HEK293 (cell line): ENCODE measurements around the gene KLHL6.

Experiments
- CTCF ChIA-PET: fragments of 350-600 bp; formaldehyde crosslinking; extraction: SDS; loops from one replicate; lab custom pipeline; 2021; ENCODE audit warnings: antibody characterized with exemption; lab: Yijun Ruan, JAX
- POLR2A ChIA-PET: fragments of 300-600 bp; formaldehyde crosslinking; extraction: SDS; loops from one replicate; lab custom pipeline; 2020; ENCODE audit warnings: antibody characterized with exemption, inconsistent platforms; lab: Yijun Ruan, JAX
- H3K27ac ChIP-seq: fragments of 200-500 bp; sonication (Bioruptor generic); 2 replicates; pipeline ENCODE4 v1.5.1; 2014; ENCODE audit warnings: low read depth, low read length, control low read depth, inconsistent platforms; ENCODE audit errors: extremely low read depth
- H3K36me3 ChIP-seq, 2 experiments: fragments of 200-500 bp in 1 of 2; sonication (Bioruptor generic) in 1 of 2; 1 replicate in 1 of 2; 2 replicates in 1 of 2; pipeline ENCODE4 v1.5.1; 2014 to 2017; ENCODE audit warnings: inconsistent platforms in 2 of 2, low read length in 2 of 2; ENCODE audit not compliant: control insufficient read depth in 2 of 2, insufficient read depth in 1 of 2
- H3K4me1 ChIP-seq: fragments of 200-500 bp; sonication (Bioruptor generic); 2 replicates; pipeline ENCODE4 v1.5.1; 2014; ENCODE audit warnings: mild to moderate bottlenecking, low read length, inconsistent platforms; ENCODE audit not compliant: control insufficient read depth, insufficient read depth
- H3K4me3 ChIP-seq: 2 replicates; pipeline ENCODE4 v1.5.1; 2011; ENCODE audit warnings: low read depth, mild to moderate bottlenecking, control low read depth, low read length, moderate library complexity
- H3K9me3 ChIP-seq: fragments of 200-500 bp; sonication (Bioruptor generic); 2 replicates; pipeline ENCODE4 v1.5.1; 2014; ENCODE audit warnings: low read depth, low read length, inconsistent platforms; ENCODE audit not compliant: control insufficient read depth, insufficient read depth
- MEIS1 ChIP-seq: sonication (generic); formaldehyde crosslinking; IDR thresholded peaks from 2 replicates; pipeline ENCODE4 v1.8.1; 2022; ENCODE audit warnings: missing genetic modification reagents, mild to moderate bottlenecking, borderline replicate concordance
- PRDM1 ChIP-seq: fragments of 450-650 bp; formaldehyde crosslinking; IDR thresholded peaks from 2 replicates; pipeline ENCODE4; 2016; ENCODE audit warnings: missing biosample characterization, missing genetic modification characterization
- TRIM28 ChIP-seq: IDR thresholded peaks from 2 replicates; pipeline ENCODE4 v1.6.1; 2011; ENCODE audit warnings: low read length, control low read depth, borderline replicate concordance
- ZNF10 ChIP-seq: fragments of 450-650 bp; formaldehyde crosslinking; IDR thresholded peaks from 2 replicates; pipeline ENCODE4 v1.5.1; 2017; ENCODE audit warnings: missing biosample characterization, missing genetic modification characterization
- ZNF133 ChIP-seq: fragments of 450-650 bp; formaldehyde crosslinking; IDR thresholded peaks from 2 replicates; pipeline ENCODE4 v1.5.1; 2016; ENCODE audit warnings: missing biosample characterization, missing genetic modification characterization
- ZNF16 ChIP-seq: fragments of 450-650 bp; formaldehyde crosslinking; IDR thresholded peaks from 2 replicates; pipeline ENCODE4 v1.5.1; 2016; ENCODE audit warnings: low read depth, missing biosample characterization, missing genetic modification characterization
- ZNF23 ChIP-seq: fragments of 450-650 bp; formaldehyde crosslinking; IDR thresholded peaks from 2 replicates; pipeline ENCODE4 v1.5.1; 2016; ENCODE audit warnings: missing biosample characterization, missing genetic modification characterization, borderline replicate concordance
- ZNF292 ChIP-seq: fragments of 450-650 bp; formaldehyde crosslinking; IDR thresholded peaks from 2 replicates; pipeline ENCODE4 v1.5.1; 2016; ENCODE audit warnings: low read depth, missing biosample characterization, missing genetic modification characterization, borderline replicate concordance
- ZNF302 ChIP-seq: fragments of 450-650 bp; formaldehyde crosslinking; IDR thresholded peaks from 2 replicates; pipeline ENCODE4 v1.5.1; 2016; ENCODE audit warnings: missing biosample characterization, missing genetic modification characterization, low read depth
- ZNF354C ChIP-seq: fragments of 450-650 bp; formaldehyde crosslinking; IDR thresholded peaks from 2 replicates; pipeline ENCODE4 v1.5.1; 2016; ENCODE audit warnings: missing biosample characterization, missing genetic modification characterization, low read depth, borderline replicate concordance
- ZNF501 ChIP-seq: fragments of 450-650 bp; formaldehyde crosslinking; IDR thresholded peaks from 2 replicates; pipeline ENCODE4 v1.5.1; 2016; ENCODE audit warnings: missing biosample characterization, missing genetic modification characterization
- ZNF544 ChIP-seq: fragments of 450-650 bp; formaldehyde crosslinking; IDR thresholded peaks from 2 replicates; pipeline ENCODE4 v1.5.0; 2017; ENCODE audit warnings: missing biosample characterization, missing genetic modification characterization
- ZNF549 ChIP-seq: fragments of 450-650 bp; IDR thresholded peaks from 2 replicates; pipeline ENCODE4 v1.5.1; 2018; ENCODE audit warnings: missing biosample characterization, missing genetic modification characterization, mild to moderate bottlenecking, inconsistent platforms, moderate library complexity
- ZNF585B ChIP-seq: fragments of 450-650 bp; formaldehyde crosslinking; IDR thresholded peaks from 2 replicates; pipeline ENCODE4 v1.5.1; 2016; ENCODE audit warnings: missing biosample characterization, missing genetic modification characterization
- ZNF664 ChIP-seq: fragments of 450-650 bp; formaldehyde crosslinking; IDR thresholded peaks from 2 replicates; pipeline ENCODE4 v1.5.1; 2016; ENCODE audit warnings: missing biosample characterization, missing genetic modification characterization
- ZXDB ChIP-seq: fragments of 450-650 bp; formaldehyde crosslinking; IDR thresholded peaks from 2 replicates; pipeline ENCODE4 v1.5.1; 2016; ENCODE audit warnings: missing biosample characterization, missing genetic modification characterization
- TF ChIP-seq, protein P1 (sequence below): fragments of 450-650 bp; IDR thresholded peaks from 2 replicates; pipeline ENCODE4 v1.5.1; 2018; ENCODE audit warnings: missing biosample characterization, missing genetic modification characterization
- TF ChIP-seq, protein P2 (sequence below): fragments of 450-650 bp; formaldehyde crosslinking; IDR thresholded peaks from 2 replicates; pipeline ENCODE4 v1.5.1; 2016; ENCODE audit warnings: missing biosample characterization, missing genetic modification characterization
- TF ChIP-seq, protein P3 (sequence below): fragments of 450-650 bp; formaldehyde crosslinking; IDR thresholded peaks from 2 replicates; pipeline ENCODE4 v1.5.1; 2016; ENCODE audit warnings: missing biosample characterization, missing genetic modification characterization
- TF ChIP-seq, protein P4 (sequence below): fragments of 450-650 bp; formaldehyde crosslinking; IDR thresholded peaks from 2 replicates; pipeline ENCODE4 v1.5.1; 2016; ENCODE audit warnings: missing biosample characterization, missing genetic modification characterization, borderline replicate concordance
- TF ChIP-seq, protein P5 (sequence below): fragments of 450-650 bp; formaldehyde crosslinking; IDR thresholded peaks from 2 replicates; pipeline ENCODE4 v1.5.1; 2016; ENCODE audit warnings: missing biosample characterization, missing genetic modification characterization
- TF ChIP-seq, protein P6 (sequence below): fragments of 450-650 bp; formaldehyde crosslinking; IDR thresholded peaks from 2 replicates; pipeline ENCODE4 v1.5.1; 2017; ENCODE audit warnings: missing biosample characterization, missing genetic modification characterization

KLHL6 gene

DNA sequence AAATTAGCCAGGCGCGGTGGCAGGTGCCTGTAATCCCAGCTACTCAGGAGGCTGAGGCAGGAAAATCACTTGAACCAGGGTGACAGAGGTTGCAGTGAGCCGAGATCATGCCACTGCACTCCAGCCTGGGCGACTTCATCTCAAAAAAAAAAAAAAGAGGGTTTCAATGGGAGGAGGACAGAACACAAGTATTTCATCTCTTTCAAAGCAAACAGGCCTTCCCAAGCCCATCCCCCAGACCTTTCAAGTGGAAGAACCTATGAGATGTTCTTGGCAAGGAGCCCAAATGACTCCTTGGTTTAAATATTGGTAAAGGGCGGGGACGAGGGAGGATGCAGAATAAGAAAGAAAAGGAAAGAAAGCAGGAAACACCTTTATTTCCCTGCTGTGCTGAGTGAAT, 64.9 kb downstream of the KLHL6 start (continued):
- TF ChIP-seq ZNF133 (no peak), ZNF664 (tag by site-specific recombination) (no peak), ZNF544 (tag by site-specific recombination) (no peak), MEIS1 (CRISPR knock-in tag) (no peak)
- TF ChIP-seq, protein P1, sequence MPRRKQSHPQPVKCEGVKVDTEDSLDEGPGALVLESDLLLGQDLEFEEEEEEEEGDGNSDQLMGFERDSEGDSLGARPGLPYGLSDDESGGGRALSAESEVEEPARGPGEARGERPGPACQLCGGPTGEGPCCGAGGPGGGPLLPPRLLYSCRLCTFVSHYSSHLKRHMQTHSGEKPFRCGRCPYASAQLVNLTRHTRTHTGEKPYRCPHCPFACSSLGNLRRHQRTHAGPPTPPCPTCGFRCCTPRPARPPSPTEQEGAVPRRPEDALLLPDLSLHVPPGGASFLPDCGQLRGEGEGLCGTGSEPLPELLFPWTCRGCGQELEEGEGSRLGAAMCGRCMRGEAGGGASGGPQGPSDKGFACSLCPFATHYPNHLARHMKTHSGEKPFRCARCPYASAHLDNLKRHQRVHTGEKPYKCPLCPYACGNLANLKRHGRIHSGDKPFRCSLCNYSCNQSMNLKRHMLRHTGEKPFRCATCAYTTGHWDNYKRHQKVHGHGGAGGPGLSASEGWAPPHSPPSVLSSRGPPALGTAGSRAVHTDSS (tag by site-specific recombination) = no peak

DNA sequence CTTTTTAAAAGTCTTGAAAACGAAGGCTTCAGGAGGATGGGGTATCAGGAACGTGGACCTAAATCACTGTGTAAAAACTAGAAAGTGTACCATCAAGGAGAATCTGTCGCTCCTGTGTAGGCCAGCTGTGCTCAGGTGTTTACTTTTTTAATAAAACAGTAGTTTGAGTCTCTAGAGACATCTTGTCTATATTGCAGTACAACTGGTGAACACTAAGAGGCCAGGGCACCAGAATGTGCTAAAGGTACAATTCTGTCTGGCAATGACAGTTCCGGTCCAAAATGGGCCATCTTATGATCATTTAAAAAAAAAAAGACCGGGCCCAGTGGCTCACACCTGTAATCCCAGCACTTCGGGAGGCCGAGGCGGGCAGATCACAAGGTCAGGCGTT, 65.3 kb downstream of the KLHL6 start:
- Histone ChIP-seq H3K36me3 (no peaks in the 10 kb centered on the region), H3K4me3 (no peak overlapping the region), H3K27ac (no peak overlapping the region), H3K4me1 (no peaks in the 10 kb centered on the region), H3K9me3 (no peaks in the 10 kb centered on the region)
- ChIA-PET CTCF (interaction anchor here (0.6 kb wide), 2 partner anchors 25 to 502 kb away, joined by 3 to 7 read pairs; no protein-coding TSS in a partner anchor), POLR2A (no interaction called here)
- TF ChIP-seq, protein P2, sequence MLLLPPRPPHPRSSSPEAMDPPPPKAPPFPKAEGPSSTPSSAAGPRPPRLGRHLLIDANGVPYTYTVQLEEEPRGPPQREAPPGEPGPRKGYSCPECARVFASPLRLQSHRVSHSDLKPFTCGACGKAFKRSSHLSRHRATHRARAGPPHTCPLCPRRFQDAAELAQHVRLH = no peak
- TF ChIP-seq ZNF292 (no peak), ZNF10 (no peak), ZNF16 (tag by site-specific recombination) (no peak), ZNF544 (tag by site-specific recombination) (no peak), ZNF302 (no peak), ZNF354C (tag by site-specific recombination) (no peak), ZNF549 (tag by site-specific recombination) (no peak), ZNF23 (tag by site-specific recombination) (no peak), TRIM28 (no peak), ZXDB (tag by site-specific recombination) (no peak), ZNF501 (tag by site-specific recombination) (no peak), PRDM1 (no peak), ZNF585B (tag by site-specific recombination) (no peak)
- TF ChIP-seq, protein P3, sequence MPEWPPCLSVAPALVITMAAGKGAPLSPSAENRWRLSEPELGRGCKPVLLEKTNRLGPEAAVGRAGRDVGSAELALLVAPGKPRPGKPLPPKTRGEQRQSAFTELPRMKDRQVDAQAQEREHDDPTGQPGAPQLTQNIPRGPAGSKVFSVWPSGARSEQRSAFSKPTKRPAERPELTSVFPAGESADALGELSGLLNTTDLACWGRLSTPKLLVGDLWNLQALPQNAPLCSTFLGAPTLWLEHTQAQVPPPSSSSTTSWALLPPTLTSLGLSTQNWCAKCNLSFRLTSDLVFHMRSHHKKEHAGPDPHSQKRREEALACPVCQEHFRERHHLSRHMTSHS = no peak
- TF ChIP-seq, protein P4, sequence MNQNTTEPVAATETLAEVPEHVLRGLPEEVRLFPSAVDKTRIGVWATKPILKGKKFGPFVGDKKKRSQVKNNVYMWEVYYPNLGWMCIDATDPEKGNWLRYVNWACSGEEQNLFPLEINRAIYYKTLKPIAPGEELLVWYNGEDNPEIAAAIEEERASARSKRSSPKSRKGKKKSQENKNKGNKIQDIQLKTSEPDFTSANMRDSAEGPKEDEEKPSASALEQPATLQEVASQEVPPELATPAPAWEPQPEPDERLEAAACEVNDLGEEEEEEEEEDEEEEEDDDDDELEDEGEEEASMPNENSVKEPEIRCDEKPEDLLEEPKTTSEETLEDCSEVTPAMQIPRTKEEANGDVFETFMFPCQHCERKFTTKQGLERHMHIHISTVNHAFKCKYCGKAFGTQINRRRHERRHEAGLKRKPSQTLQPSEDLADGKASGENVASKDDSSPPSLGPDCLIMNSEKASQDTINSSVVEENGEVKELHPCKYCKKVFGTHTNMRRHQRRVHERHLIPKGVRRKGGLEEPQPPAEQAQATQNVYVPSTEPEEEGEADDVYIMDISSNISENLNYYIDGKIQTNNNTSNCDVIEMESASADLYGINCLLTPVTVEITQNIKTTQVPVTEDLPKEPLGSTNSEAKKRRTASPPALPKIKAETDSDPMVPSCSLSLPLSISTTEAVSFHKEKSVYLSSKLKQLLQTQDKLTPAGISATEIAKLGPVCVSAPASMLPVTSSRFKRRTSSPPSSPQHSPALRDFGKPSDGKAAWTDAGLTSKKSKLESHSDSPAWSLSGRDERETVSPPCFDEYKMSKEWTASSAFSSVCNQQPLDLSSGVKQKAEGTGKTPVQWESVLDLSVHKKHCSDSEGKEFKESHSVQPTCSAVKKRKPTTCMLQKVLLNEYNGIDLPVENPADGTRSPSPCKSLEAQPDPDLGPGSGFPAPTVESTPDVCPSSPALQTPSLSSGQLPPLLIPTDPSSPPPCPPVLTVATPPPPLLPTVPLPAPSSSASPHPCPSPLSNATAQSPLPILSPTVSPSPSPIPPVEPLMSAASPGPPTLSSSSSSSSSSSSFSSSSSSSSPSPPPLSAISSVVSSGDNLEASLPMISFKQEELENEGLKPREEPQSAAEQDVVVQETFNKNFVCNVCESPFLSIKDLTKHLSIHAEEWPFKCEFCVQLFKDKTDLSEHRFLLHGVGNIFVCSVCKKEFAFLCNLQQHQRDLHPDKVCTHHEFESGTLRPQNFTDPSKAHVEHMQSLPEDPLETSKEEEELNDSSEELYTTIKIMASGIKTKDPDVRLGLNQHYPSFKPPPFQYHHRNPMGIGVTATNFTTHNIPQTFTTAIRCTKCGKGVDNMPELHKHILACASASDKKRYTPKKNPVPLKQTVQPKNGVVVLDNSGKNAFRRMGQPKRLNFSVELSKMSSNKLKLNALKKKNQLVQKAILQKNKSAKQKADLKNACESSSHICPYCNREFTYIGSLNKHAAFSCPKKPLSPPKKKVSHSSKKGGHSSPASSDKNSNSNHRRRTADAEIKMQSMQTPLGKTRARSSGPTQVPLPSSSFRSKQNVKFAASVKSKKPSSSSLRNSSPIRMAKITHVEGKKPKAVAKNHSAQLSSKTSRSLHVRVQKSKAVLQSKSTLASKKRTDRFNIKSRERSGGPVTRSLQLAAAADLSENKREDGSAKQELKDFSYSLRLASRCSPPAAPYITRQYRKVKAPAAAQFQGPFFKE (tag by site-specific recombination) = no peak
- TF ChIP-seq, protein P5, sequence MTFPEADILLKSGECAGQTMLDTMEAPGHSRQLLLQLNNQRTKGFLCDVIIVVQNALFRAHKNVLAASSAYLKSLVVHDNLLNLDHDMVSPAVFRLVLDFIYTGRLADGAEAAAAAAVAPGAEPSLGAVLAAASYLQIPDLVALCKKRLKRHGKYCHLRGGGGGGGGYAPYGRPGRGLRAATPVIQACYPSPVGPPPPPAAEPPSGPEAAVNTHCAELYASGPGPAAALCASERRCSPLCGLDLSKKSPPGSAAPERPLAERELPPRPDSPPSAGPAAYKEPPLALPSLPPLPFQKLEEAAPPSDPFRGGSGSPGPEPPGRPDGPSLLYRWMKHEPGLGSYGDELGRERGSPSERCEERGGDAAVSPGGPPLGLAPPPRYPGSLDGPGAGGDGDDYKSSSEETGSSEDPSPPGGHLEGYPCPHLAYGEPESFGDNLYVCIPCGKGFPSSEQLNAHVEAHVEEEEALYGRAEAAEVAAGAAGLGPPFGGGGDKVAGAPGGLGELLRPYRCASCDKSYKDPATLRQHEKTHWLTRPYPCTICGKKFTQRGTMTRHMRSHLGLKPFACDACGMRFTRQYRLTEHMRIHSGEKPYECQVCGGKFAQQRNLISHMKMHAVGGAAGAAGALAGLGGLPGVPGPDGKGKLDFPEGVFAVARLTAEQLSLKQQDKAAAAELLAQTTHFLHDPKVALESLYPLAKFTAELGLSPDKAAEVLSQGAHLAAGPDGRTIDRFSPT = no peak
- TF ChIP-seq, protein P6, sequence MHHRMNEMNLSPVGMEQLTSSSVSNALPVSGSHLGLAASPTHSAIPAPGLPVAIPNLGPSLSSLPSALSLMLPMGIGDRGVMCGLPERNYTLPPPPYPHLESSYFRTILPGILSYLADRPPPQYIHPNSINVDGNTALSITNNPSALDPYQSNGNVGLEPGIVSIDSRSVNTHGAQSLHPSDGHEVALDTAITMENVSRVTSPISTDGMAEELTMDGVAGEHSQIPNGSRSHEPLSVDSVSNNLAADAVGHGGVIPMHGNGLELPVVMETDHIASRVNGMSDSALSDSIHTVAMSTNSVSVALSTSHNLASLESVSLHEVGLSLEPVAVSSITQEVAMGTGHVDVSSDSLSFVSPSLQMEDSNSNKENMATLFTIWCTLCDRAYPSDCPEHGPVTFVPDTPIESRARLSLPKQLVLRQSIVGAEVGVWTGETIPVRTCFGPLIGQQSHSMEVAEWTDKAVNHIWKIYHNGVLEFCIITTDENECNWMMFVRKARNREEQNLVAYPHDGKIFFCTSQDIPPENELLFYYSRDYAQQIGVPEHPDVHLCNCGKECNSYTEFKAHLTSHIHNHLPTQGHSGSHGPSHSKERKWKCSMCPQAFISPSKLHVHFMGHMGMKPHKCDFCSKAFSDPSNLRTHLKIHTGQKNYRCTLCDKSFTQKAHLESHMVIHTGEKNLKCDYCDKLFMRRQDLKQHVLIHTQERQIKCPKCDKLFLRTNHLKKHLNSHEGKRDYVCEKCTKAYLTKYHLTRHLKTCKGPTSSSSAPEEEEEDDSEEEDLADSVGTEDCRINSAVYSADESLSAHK (tag by site-specific recombination) = no peak
